NOMO-1 (cell line): ENCODE measurements around the gene CDK3.
A peak's percentile ranks its signal among the peaks of the same experiment; 100 is the strongest.

Experiments used
- DNase-seq, 2 experiments: peaks; one replicate each; lab custom pipeline; 2025; ENCODE audit not compliant: unreplicated experiment in 2 of 2; lab: John Stamatoyannopoulos, UW

Gene CDK3

DNA sequence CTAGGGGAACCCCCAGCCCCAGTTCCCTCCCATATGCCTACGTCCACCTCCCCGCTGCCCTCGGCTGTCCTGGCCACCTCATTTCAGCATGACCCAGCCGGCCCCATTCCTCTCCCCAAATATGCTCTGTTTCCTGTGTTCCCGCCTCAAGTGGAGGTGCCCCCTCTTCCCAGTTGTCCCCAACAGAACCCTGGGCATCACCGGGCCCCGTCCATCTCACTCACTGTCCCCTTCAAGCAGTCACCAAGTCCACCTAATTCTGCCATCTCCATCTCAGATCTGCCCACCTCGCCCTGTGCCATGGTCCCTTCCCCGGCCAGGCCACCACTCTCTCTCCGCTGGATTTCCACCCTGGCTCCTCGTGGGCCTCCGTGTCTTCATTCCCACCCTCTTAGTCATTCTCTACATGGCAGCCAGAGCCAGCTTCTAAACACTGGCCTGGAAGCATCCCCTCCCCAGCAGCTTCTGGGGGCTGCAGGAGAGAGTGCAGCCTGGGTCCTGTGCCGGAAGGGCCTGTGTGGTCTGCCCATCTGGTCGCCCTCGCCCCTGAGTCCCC is 12.8 kb downstream of the CDK3 start:
- no peak for DNase-seq

DNA sequence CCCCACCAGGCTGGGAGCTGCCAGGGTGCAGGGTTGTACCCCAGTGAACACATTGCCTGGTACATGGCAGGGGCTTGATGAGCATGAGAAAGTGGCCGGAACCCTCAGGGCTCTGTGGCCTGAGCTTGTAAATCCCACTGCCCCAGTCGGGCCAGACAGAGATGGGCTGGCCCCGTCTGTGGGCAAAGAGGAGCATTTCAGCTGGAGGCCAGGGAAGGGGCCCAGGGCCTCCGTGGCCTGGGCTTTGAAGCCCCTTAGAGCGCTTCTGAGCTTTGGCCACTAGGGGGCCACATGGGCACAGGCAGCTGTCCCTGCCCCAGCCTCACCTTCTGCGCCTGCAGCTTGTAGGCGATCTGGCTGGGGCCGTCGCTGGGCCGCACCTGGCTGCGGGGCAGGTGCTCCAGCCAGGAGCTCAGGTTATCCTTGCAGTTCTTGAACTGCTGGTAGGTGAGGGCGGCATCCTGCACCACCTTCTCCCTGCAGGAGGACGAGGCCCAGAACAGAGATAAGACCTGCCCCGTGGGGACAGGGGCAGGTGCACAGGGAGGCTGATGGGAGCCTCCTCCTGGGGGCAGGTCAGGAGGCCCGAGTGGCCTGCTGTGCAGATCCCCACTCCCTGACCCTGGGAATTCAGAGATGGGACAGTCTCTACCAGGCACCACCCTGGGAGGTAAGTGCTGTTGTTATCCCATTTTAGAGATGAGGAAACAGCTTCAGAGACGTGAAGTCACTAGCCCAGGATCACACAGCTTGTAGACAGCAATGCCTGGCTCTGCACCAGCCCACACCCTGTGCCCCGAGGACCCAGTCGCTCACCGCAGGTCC is 13.7 kb downstream of the CDK3 start:
- peak; percentile 65 to 76 for DNase-seq

DNA sequence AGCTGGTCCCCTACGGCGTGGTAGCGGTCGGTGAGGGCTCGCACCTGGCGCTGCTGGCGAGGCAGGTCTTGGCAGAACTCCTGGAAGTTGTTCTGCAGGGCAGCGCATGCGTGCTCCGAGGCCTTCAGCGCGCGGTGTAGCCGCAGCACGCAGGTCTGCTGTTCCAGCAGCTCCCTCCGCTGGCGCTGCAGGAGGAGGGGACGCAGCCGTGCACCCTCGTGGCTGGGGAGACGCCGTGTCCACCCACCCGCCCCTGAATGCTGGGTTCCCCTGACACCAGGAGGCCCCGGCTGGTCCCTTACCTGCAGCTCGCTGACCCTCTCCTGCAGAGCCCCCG is 14.2 kb downstream of the CDK3 start:
- no peak for DNase-seq

DNA sequence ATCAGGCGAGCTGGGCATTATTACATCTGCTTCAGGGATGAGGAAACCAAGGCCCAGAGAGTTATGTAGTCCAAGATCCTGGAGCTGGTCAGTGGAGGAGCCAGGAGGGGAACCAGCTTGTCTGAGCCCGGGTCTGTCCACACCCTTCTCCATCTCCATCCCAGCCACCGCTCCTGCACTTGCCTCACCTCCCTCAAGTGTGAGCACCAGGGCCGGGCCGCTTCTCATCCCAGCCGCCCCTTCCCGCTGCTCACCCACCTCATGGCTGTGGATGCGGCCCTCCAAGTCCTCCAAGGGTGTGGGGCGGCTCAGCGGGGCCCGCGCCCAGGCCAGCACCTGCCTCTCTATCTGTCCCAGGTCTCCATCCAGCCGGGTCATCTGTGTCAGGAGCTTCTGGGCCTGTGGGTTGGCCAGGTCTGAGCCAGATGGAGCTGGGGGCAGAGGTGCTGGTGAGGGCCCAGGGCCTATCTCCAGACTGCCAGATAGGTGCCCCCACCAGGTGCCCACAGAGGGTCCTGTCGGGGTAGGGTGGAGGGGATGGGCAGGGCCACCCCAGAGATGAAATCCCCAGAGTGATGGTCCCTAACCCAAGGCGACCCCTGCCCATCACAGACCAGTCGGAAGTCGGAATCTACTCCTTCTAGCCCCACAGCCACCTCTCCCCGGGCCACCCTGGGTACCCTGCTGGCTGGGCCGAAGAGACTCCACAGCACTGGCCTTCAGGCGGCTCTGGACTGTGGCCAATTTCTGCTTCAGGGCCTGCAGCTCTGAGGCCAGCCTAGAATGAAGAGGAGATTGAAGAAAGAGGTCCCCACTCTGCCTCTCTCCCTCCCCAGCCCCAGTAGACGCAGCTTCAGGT is 17.1 kb downstream of the CDK3 start:
- DNase-seq, result no peak

GRCh38 chr17:76018340-76018680 is 17.7 kb downstream of the CDK3 start:
- DNase-seq, result no peak

- no peak for DNase-seq
Measured at GRCh38 chr17:76018801-76019200, 18.1 kb downstream of the CDK3 start.

GRCh38 chr17:76019833-76020467 is 19.3 kb downstream of the CDK3 start:
- no peak for DNase-seq

DNA sequence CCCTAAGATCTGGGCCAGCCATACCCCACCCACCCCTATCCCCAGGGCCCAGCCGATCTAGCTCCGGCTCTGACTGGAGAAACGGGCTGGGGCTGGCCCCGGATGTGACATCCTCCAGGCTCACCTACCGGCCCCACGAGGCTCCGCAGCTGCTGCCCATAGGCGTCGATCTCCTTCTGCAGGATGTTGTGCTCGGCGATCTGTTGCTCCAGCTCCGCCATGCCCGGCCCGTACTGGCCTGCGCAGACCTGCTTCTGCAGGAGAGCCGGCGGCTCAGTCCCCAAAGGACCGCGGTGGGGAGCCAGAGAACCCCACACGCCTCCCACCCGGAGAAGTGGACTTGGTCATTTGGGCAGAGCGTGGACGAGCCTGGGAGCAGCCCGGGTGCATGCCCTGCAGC is 21.6 kb downstream of the CDK3 start:
- no peak for DNase-seq

- DNase-seq, result no peak
Measured at GRCh38 chr17:76022973-76023899, 22.6 kb downstream of the CDK3 start.

GRCh38 chr17:76023900-76024237 is 23.2 kb downstream of the CDK3 start:
- no peak for DNase-seq

GRCh38 chr17:76024353-76024752 is 23.7 kb downstream of the CDK3 start:
- no peak for DNase-seq

DNA sequence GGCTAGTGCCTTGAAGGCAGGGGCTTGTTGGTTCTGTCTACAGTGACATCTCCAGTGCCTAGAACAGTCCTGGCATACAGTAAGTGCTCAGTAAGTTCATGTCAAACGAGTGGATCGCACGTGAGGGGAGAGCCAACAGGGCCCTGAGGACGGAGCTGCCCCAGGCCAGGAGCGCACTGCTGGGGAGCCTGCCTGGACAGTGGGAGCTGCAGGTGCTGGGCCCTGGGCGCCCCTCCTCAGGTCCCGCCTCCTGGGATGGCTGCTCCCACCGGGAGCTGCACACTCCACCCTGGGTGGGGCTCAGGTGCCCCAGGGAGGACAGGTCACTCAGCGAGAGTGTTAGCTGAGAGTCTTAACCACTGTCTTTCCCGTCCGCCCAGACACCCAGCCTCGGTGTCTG is 24.6 kb downstream of the CDK3 start:
- DNase-seq, result no peak

DNA sequence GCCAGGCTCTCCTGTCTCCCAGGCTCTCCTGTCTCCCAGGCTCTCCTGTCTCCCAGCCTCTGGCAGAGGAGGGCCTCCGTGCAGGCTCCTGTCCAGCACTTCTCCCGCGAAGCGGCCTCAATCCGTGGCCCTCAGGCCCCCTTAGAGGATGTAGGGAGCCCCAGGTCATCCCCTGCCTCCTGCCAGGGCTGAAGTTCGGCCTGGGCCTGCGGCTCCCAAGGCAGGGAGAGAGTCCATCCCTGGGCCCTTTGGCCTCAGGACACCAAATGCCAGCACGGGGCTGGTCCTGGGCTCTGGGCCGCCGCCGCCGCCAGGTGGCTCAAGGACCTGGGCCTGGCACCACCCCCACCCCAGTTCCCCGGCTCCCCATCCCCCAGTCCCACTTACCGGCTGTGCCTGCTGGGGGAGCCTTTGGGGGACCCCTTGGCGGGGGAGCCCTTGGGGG is 26.1 kb downstream of the CDK3 start:
- no peak for DNase-seq

- no peak for DNase-seq
Measured at GRCh38 chr17:76027159-76027839, 26.6 kb downstream of the CDK3 start, which contains the start of gene EVPL. TSS of gene EVPL (minus strand) at chr17:76027306. CDS start at chr17:76027198, 108 bp downstream.

DNA sequence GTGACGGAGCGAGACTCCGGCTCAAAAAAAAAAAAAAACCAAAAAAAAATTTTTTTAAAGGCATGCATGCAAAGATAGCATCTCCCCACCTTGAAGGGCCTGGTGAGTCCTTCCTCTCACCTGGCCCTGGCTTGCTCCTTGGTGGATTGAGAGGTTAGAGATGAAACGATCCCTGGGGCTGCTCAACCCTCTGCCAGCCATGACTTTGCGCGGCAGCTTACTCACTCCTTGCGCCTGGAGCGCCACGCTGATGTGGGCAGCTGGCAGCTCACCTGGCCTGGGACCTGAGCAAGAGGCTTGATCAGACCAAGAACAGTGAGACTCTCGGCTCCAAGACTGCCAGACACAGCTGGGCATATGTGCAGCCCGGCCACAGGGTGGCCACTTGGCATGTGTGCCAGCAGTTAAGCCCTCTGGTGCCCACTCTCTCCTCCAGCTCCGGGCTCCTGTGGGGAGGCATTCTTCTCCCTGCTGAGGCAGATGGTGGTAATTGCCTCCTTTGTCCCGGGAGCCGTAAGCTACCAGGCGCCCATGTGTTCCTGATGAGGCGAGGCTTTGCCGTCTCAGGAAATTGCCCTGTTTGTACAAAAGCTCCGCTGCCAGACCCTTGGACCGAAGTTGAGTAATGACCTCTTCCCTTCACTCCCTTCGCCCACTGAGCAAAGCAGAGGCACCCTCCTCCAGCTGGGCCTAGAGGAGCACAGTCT is 31.6 kb downstream of the CDK3 start:
- no peak for DNase-seq

DNA sequence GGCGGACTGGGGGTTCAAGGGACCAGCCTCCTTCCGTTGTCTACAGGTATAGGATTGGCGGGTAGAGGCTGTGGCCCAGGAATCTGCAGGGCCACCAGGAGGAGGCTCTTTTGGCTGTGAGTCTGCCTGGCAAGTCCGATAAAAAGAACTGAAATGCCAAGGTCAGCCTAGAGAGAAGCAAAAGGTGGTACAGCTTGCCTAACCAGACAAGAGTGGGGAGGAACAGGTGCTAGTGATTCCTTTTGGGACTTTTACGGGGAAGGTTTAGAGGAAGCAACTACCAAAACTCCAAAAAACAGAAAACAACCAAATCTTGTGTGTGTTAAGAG is 32.1 kb downstream of the CDK3 start:
- DNase-seq, result no peak

DNA sequence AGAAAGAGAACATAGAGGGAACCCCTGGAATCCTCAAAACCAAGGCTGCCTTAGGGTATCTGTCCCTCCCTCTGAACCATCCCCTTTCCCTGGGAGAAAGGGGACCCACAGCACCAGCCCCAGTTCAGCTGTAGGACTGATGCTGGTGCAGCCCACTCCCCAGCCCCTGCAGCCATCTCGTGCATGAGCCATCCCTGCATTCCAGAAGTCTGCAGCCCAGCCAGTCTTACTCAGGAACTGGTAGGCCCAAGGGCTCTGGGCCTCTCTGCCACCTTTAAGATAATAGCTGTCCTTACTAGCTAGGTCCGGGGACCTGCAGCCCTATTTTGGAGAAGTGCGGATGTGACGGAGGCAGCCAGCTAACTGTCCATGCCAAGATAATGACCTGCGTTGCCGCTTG is 32.5 kb downstream of the CDK3 start:
- DNase-seq, result no peak

DNA sequence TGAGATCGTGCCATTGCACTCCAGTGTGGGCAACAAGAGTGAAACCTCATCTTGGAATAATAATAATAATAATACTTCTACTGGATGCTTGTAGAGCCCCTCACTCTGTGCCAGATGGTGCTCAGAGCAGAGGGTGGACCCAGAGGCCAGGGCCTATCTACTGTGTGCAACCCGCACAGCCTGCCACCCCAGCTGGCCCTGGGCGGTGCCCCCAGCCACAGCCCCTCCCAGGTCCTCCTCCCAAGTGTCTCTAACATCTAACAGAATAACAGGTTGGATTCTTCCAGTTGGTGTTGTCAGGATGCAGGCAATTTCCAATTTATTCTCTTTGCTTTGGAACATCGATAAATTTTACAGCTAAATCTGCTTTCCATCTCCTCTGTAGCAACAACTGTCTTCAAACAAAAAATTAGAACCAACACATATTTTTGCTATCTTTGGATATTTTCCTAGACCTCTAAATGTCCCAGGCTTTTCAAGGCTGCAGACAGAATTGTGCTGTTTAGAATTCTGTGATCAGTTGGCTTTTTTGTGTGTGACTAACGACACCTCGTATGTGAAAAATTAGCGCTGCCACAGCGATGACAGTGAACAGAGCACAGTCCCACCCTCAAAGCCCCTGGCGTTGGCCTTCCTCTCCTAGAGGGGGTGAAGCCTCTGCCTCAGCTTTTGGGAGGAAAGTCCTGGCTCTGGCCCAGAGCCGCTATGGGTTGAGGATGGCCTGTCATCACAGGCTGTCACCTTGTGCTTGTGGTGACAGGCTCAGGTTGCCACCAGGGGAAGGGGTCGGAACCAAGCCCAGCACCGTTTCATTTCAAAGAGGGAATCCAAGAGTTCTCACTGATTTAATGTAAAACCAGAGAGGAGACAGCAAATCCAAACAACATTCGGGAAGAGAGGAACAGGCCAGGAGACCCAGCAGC is 34.0 kb downstream of the CDK3 start:
- no peak for DNase-seq
